ENCODE data around the gene UBE2O.

DNA sequence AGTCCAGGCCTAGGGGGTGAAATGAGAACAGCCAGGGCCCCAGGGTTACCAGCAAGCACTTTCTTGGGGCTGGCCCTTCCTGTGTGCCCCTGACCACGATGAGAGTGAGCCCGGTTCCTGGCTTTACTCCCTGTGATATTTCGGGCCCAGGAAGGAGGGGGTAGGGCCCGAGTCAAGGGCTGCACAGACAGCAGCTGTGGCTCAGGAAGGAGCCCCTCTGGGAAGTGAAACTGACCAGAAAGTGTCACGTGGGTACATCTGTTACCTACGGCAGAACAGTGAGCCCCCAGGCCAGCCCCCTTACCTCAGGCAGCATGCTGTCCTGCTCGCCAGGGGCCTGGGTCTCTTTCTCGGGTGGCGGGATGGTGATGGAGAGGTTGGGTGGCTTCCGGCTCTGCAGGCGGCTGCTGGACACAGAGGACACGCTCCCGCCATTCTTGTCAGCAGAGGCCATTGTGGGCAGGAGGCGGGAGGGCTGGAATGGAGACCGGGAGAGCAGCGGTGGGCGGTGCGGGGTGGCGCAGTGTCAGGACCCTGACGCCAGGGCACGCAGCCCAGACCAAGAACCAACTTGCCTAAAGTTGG, 28.2 kb upstream of the UBE2O start:
- TF ChIP-seq, protein P1, sequence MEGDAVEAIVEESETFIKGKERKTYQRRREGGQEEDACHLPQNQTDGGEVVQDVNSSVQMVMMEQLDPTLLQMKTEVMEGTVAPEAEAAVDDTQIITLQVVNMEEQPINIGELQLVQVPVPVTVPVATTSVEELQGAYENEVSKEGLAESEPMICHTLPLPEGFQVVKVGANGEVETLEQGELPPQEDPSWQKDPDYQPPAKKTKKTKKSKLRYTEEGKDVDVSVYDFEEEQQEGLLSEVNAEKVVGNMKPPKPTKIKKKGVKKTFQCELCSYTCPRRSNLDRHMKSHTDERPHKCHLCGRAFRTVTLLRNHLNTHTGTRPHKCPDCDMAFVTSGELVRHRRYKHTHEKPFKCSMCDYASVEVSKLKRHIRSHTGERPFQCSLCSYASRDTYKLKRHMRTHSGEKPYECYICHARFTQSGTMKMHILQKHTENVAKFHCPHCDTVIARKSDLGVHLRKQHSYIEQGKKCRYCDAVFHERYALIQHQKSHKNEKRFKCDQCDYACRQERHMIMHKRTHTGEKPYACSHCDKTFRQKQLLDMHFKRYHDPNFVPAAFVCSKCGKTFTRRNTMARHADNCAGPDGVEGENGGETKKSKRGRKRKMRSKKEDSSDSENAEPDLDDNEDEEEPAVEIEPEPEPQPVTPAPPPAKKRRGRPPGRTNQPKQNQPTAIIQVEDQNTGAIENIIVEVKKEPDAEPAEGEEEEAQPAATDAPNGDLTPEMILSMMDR (IDR thresholded peaks at IDR 0.05) = no peak
- peak in 1 of 3 donors; percentile 25 for TF ChIP-seq POLR2A (IDR thresholded peaks at IDR 0.05)

Measured in body of pancreas (tissue), 4 donors.